Measurements from ENCODE around the gene GRID1. TPM values are rescaled to one million over a fixed set of nuclear protein-coding genes. Genes with fewer than 3 reads are reported as not detected.

GRID1 gene
- total RNA-seq, 1 donor: not detected

GRCh38 chr10:86211691-86212390, 154.8 kb downstream of the GRID1 start:
- no peaks in the 10 kb centered on the region for H3K4me1 ChIP-seq (ENCODE audit: insufficient read depth, low read length)
- H3K9me3 ChIP-seq (ENCODE audit: low read depth, low read length): no peaks in the 10 kb centered on the region
- no peak overlapping the region for H3K4me3 ChIP-seq (ENCODE audit: low read length)
- H3K27me3 ChIP-seq (ENCODE audit: insufficient read depth, low read length): no peaks in the 10 kb centered on the region

- H3K9me3 ChIP-seq (ENCODE audit: low read depth, low read length): no peaks in the 10 kb centered on the region
- H3K4me3 ChIP-seq (ENCODE audit: low read length): no peak overlapping the region
- H3K4me1 ChIP-seq (ENCODE audit: insufficient read depth, low read length): no peaks in the 10 kb centered on the region
- H3K27me3 ChIP-seq (ENCODE audit: insufficient read depth, low read length): no peaks in the 10 kb centered on the region
These were observed 156.2 kb downstream of the GRID1 start for GRCh38 chr10:86210416-86210815.

GRCh38 chr10:86209726-86210125, 156.9 kb downstream of the GRID1 start:
- H3K27me3 ChIP-seq (ENCODE audit: insufficient read depth, low read length): no peaks in the 10 kb centered on the region
- H3K4me1 ChIP-seq (ENCODE audit: insufficient read depth, low read length): no peaks in the 10 kb centered on the region
- no peak overlapping the region for H3K4me3 ChIP-seq (ENCODE audit: low read length)
- no peaks in the 10 kb centered on the region for H3K9me3 ChIP-seq (ENCODE audit: low read depth, low read length)

- no peaks in the 10 kb centered on the region for H3K9me3 ChIP-seq (ENCODE audit: low read depth, low read length)
- H3K4me1 ChIP-seq (ENCODE audit: insufficient read depth, low read length): no peaks in the 10 kb centered on the region
- H3K4me3 ChIP-seq (ENCODE audit: low read length): no peak overlapping the region
- H3K27me3 ChIP-seq (ENCODE audit: insufficient read depth, low read length): no peaks in the 10 kb centered on the region
These were observed 159.4 kb downstream of the GRID1 start for GRCh38 chr10:86207226-86207625.

GRCh38 chr10:86206240-86206579, 160.4 kb downstream of the GRID1 start:
- H3K27me3 ChIP-seq (ENCODE audit: insufficient read depth, low read length): no peaks in the 10 kb centered on the region
- H3K4me3 ChIP-seq (ENCODE audit: low read length): no peak overlapping the region
- no peaks in the 10 kb centered on the region for H3K9me3 ChIP-seq (ENCODE audit: low read depth, low read length)
- H3K4me1 ChIP-seq (ENCODE audit: insufficient read depth, low read length): no peaks in the 10 kb centered on the region

- Histone ChIP-seq H3K27me3 (ENCODE audit: insufficient read depth, low read length) (no peaks in the 10 kb centered on the region), H3K9me3 (ENCODE audit: low read depth, low read length) (no peaks in the 10 kb centered on the region), H3K4me1 (ENCODE audit: insufficient read depth, low read length) (no peaks in the 10 kb centered on the region), H3K4me3 (ENCODE audit: low read length) (no peak overlapping the region)
These were observed 161.0 kb downstream of the GRID1 start for GRCh38 chr10:86205306-86206239.

- Histone ChIP-seq H3K4me3 (ENCODE audit: low read length) (no peak overlapping the region), H3K9me3 (ENCODE audit: low read depth, low read length) (no peaks in the 10 kb centered on the region), H3K4me1 (ENCODE audit: insufficient read depth, low read length) (no peaks in the 10 kb centered on the region), H3K27me3 (ENCODE audit: insufficient read depth, low read length) (no peaks in the 10 kb centered on the region)
These were observed 161.9 kb downstream of the GRID1 start for GRCh38 chr10:86204421-86205305.

- H3K27me3 ChIP-seq (ENCODE audit: insufficient read depth, low read length): no peaks in the 10 kb centered on the region
- H3K4me3 ChIP-seq (ENCODE audit: low read length): no peak overlapping the region
- no peaks in the 10 kb centered on the region for H3K4me1 ChIP-seq (ENCODE audit: insufficient read depth, low read length)
- H3K9me3 ChIP-seq (ENCODE audit: low read depth, low read length): no peaks in the 10 kb centered on the region
These were observed 163.3 kb downstream of the GRID1 start for GRCh38 chr10:86203162-86203905.

GRCh38 chr10:86202226-86202735, 164.3 kb downstream of the GRID1 start:
- Histone ChIP-seq H3K4me3 (ENCODE audit: low read length) (no peak overlapping the region), H3K27me3 (ENCODE audit: insufficient read depth, low read length) (no peaks in the 10 kb centered on the region), H3K4me1 (ENCODE audit: insufficient read depth, low read length) (no peaks in the 10 kb centered on the region), H3K9me3 (ENCODE audit: low read depth, low read length) (no peaks in the 10 kb centered on the region)

- H3K4me3 ChIP-seq (ENCODE audit: low read length): no peak overlapping the region
- H3K4me1 ChIP-seq (ENCODE audit: insufficient read depth, low read length): no peaks in the 10 kb centered on the region
- no peaks in the 10 kb centered on the region for H3K9me3 ChIP-seq (ENCODE audit: low read depth, low read length)
- no peaks in the 10 kb centered on the region for H3K27me3 ChIP-seq (ENCODE audit: insufficient read depth, low read length)
These were observed 165.7 kb downstream of the GRID1 start for GRCh38 chr10:86200867-86201266.

GRCh38 chr10:86200269-86200668, 166.3 kb downstream of the GRID1 start:
- H3K27me3 ChIP-seq (ENCODE audit: insufficient read depth, low read length): no peaks in the 10 kb centered on the region
- H3K9me3 ChIP-seq (ENCODE audit: low read depth, low read length): no peaks in the 10 kb centered on the region
- H3K4me3 ChIP-seq (ENCODE audit: low read length): no peak overlapping the region
- H3K4me1 ChIP-seq (ENCODE audit: insufficient read depth, low read length): no peaks in the 10 kb centered on the region

- Histone ChIP-seq H3K9me3 (ENCODE audit: low read depth, low read length) (no peaks in the 10 kb centered on the region), H3K4me3 (ENCODE audit: low read length) (no peak overlapping the region), H3K4me1 (ENCODE audit: insufficient read depth, low read length) (no peaks in the 10 kb centered on the region), H3K27me3 (ENCODE audit: insufficient read depth, low read length) (no peaks in the 10 kb centered on the region)
These were observed 167.6 kb downstream of the GRID1 start for GRCh38 chr10:86199041-86199440.

- no peaks in the 10 kb centered on the region for H3K27me3 ChIP-seq (ENCODE audit: insufficient read depth, low read length)
- no peak overlapping the region for H3K4me3 ChIP-seq (ENCODE audit: low read length)
- H3K4me1 ChIP-seq (ENCODE audit: insufficient read depth, low read length): no peaks in the 10 kb centered on the region
- H3K9me3 ChIP-seq (ENCODE audit: low read depth, low read length): no peaks in the 10 kb centered on the region
These were observed 168.3 kb downstream of the GRID1 start for GRCh38 chr10:86198271-86198670.

GRCh38 chr10:86197166-86197790, 169.3 kb downstream of the GRID1 start:
- no peaks in the 10 kb centered on the region for H3K4me1 ChIP-seq (ENCODE audit: insufficient read depth, low read length)
- H3K27me3 ChIP-seq (ENCODE audit: insufficient read depth, low read length): no peaks in the 10 kb centered on the region
- no peaks in the 10 kb centered on the region for H3K9me3 ChIP-seq (ENCODE audit: low read depth, low read length)
- no peak overlapping the region for H3K4me3 ChIP-seq (ENCODE audit: low read length)
